ENCODE measurements around the gene ZNF566. TPM values are rescaled to one million over a fixed set of nuclear protein-coding genes. Genes with fewer than 3 reads are reported as not detected.

ZNF566 gene
- 6.6 and 8.5 TPM in 2 replicates for total RNA-seq

GRCh38 chr19:36489118-36489919 lies at the start of gene ZNF566:
Gene ZNF566 (minus strand): TSS chr19:36489561. CDS start chr19:36476557, 13,004 bp downstream.

DNA sequence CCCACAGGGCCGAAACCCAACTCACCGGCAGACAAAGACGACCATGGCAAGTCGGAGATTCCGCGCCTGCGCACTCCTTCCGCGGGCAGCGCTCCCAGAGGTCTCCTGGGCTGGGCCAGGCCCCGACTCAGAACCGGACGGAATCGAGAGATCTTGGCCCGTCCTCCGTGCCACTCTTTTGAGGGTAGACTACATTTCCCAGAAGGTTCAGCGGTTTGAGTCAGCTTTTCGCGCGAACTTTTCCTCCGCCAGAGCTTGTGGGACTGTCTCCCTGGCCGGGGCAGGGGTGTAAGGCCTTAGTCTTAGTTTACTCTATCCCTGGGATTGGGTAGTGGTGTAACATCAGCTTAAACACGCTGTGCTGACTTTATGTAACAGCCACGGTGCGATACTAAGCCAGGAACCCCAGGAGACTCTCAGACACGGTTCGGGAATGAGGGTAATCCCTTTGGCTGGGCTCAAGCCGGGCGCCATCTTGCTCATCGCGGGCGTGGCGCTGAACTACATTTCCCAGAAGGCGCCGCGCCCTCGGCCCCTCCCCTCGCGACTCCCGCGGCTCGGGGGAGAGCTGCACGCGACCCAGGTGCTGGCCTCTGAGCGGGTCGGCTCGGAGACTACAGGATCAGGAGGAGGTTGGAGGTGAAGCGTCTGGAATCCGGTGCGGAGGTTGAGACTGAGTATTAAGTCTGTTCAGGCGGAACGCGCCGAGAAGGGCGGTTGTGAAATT lies 39.0 kb upstream of the ZNF566 start, which contains the start of gene ZNF260:
ZNF260 (minus strand) TSS at position 78 of the 727 bp plus-strand sequence. CDS start 13,033 bp downstream, outside the sequence.

GRCh38 chr19:36418287-36419001 lies 70.9 kb downstream of the ZNF566 start, which contains the start of gene ZFP82:
Gene ZFP82 (minus strand): TSS chr19:36418644. CDS start chr19:36409789, 8,855 bp downstream.

Other genes starting within 250 kb of the ZNF566 start
- 3.4 and 4.7 TPM in 2 replicates for gene ZFP14, start 110.4 kb downstream of the ZNF566 start, total RNA-seq
- gene ZFP82, start 70.9 kb downstream of the ZNF566 start, total RNA-seq, result 5.1 and 5.7 TPM in 2 replicates
- 7.9 and 10.0 TPM in 2 replicates for gene ZNF260, start 38.7 kb upstream of the ZNF566 start, total RNA-seq
- gene ZNF529, start 83.7 kb upstream of the ZNF566 start, total RNA-seq, result 7.0 and 8.2 TPM in 2 replicates
- 4.7 and 8.6 TPM in 2 replicates for gene ZNF382, start 115.8 kb upstream of the ZNF566 start, total RNA-seq
- 10.9 and 12.9 TPM in 2 replicates for gene ZNF461, start 177.3 kb upstream of the ZNF566 start, total RNA-seq
- 4.0 and 4.4 TPM in 2 replicates for gene ZNF567, start 198.1 kb upstream of the ZNF566 start, total RNA-seq